Neural cell (in vitro differentiated cells): Measurements from ENCODE around the gene SPDYE2.
"Not testable (repeated sequence)": the region's sequence is repeated elsewhere in the genome, so short reads cannot be mapped to it uniquely, and the experiment has no call there.

Experiments used
- CTCF ChIP-seq: fragments of 450-650 bp; IDR thresholded peaks from 2 replicates; pipeline ENCODE4 v1.5.1; 2014; ENCODE audit warnings: antibody characterized with exemption, mild to moderate bottlenecking, moderate library complexity; ENCODE audit not compliant: poor library complexity, severe bottlenecking
- EP300 ChIP-seq: fragments of 450-650 bp; conservative IDR thresholded peaks from 2 replicates; pipeline ENCODE4 v1.6.1; 2014; ENCODE audit warnings: antibody characterized with exemption, mild to moderate bottlenecking, moderate library complexity; ENCODE audit not compliant: poor library complexity, severe bottlenecking
- EZH2 ChIP-seq: fragments of 200-600, 300-800 bp; shearing (Covaris generic), sonication (generic); IDR thresholded peaks from 2 replicates; pipeline ENCODE4 v1.6.1; 2014; ENCODE audit warnings: antibody characterized with exemption, low read length, borderline replicate concordance, mild to moderate bottlenecking; ENCODE audit not compliant: insufficient read depth, poor library complexity, severe bottlenecking
- MXI1 ChIP-seq: fragments of 450-650 bp; conservative IDR thresholded peaks from 2 replicates; pipeline ENCODE4 v1.6.1; 2014; ENCODE audit warnings: antibody characterized with exemption, mild to moderate bottlenecking; ENCODE audit not compliant: poor library complexity, severe bottlenecking
- POLR2AphosphoS5 ChIP-seq: IDR thresholded peaks from 2 replicates; pipeline ENCODE4 v1.6.1; 2012
- RAD21 ChIP-seq: fragments of 450-650 bp; conservative IDR thresholded peaks from 2 replicates; pipeline ENCODE4 v1.6.1; 2014; ENCODE audit warnings: antibody characterized with exemption, mild to moderate bottlenecking, moderate library complexity
- REST ChIP-seq: IDR thresholded peaks from 2 replicates; pipeline ENCODE4 v1.6.1; 2012; ENCODE audit warnings: borderline replicate concordance
- SMC3 ChIP-seq: fragments of 450-650 bp; conservative IDR thresholded peaks from 2 replicates; pipeline ENCODE4 v1.6.1; 2014; ENCODE audit warnings: antibody characterized with exemption, mild to moderate bottlenecking, moderate library complexity; ENCODE audit not compliant: poor library complexity
- TAF1 ChIP-seq: IDR thresholded peaks from 2 replicates; pipeline ENCODE4 v1.6.1; 2012; ENCODE audit warnings: low read depth

GRCh38 chr7:102583495-102583894 is 32.5 kb downstream of the SPDYE2 start:
- not testable (repeated sequence) for TF ChIP-seq CTCF, EP300, RAD21, SMC3, POLR2AphosphoS5, TAF1, EZH2, REST, MXI1
